Measurements from ENCODE around the gene PILRA.
"Not testable (repeated sequence)": the region's sequence is repeated elsewhere in the genome, so short reads cannot be mapped to it uniquely, and the experiment has no call there.

Gene PILRA

DNA sequence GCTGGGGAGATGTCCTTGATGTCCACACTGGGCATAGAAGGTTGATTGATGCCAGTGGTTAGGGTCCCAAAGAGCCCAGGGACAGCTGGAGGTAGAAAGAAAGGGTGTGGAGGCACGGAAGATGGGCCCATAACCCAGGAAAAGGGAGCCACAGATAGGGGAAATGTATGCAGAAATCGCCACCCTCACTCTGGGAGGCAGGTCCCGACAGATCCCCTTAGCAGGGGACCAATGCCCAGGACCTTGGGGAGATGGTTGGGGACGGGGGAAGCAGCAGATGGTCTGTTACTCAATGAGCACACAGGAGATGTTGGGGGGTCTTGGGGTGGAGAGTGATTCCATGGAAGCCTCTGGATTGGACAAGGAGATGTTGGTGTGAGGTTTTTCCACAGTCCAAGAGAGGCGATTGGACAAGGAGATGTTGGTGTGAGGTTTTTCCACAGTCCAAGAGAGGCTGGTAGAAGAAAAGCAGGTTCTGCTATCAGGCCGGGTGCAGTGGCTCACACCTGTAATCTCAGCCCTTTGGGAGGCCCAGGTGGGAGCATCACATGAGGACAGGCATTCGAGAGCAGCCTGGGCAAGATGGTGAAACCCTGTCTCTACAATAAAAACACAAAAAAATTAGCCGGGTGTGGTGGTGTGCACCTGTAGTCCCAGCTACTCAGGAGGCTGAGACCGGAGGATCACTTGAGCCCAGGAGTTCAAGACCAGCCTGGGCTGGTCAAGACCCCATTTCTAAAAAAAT lies 70.0 kb downstream of the PILRA start:
- peak overlapping the region in 4 of 21 experiments; percentile 2 to 56 (median 34) for H3K27ac ChIP-seq
- no peak overlapping the region for H3K4me3 ChIP-seq

DNA sequence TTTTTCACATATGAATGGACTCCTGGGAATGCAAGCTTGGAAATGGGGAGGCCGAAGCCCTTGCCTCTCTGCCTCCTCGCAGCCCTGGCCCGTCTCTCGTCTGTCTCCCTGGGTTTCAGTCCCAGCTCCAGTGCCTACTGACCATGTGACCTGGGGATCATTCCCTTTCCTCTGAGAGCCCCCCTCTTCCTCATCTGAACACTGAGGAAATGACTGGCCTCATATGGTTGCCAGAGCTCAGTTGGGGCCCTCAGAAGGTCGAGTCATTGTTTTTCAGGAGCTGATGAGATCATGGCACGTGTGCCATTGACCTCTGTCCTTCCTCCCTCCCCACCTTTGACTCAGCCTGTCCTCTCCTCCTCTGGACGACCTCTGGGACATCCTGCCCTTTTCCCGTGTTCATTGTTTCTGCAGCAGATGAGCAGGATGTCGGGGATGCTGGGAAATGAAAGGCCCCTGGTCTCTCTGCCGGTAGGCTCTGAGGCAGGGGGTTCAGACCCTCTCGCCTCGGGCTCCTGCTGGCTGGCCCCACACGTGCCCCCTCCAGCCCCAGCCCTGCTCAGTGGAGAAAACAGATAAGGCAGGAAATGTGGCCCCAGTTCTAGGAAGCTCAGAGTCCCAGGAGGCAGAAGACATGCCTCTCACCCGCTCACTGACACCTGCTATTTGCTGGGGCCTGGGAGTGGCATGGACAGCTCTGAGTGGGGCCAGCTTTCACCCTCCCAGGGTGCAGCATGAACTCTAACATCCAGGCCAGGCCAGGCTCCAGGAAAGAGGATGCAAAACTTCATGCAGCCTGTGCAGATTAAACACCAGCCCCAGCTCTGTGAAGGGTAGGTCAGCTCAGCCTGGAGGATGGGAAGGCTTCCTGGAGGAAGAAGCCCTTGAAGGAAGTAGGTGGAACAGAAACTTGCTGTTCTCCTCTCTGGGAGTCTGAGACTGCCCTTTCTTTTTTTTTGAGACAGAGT lies 71.3 kb downstream of the PILRA start:
- peak overlapping the region in 11 of 21 experiments; percentile 5 to 62 (median 44) for H3K27ac ChIP-seq

DNA sequence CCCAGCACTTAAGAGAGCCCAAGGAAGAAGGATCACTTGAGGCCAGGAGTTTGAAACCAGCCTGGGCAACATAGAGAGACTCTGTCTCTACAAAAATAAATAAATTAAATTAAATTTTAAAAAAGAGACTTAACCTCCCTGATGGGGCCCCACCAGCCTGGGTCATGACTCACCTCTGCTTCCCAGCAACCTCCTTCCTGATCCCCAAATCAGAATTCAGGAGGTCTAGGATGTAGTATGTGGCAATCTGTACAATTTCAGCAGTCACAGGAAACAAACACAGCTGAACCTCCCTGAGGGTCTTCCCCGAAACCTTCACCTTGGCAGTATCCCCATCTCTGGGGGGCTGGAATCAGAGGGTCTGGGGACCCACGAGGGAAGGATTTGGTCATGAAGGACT lies 72.8 kb downstream of the PILRA start:
- Histone ChIP-seq H3K27ac (peak overlapping the region in 2 of 21 experiments; percentile 11 to 24), H3K4me3 (no peak overlapping the region)

More for the DNA sequence above, 71.3 kb downstream of the PILRA start:
- no peak overlapping the region for H3K4me3 ChIP-seq

DNA sequence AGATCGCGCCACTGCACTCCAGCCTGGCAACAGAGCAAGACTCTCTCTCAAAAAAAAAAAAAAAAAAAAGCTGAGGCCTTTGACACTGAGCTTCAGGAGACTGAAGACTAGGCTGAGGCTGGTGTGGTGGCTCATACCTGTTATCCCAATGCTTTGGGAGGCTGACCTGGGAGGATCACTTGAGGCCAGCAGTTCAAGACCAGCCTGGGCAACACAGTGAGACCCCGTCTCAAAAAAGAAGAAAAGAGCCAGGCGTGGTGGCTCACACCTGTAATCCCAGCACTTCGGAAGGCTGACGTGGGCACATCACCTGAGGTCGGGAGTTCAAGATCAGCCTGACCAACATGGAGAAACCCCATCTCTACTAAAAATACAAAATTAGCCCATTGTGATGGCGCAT lies 74.1 kb downstream of the PILRA start:
- not testable (repeated sequence) for H3K4me3 ChIP-seq, H3K27ac ChIP-seq

DNA sequence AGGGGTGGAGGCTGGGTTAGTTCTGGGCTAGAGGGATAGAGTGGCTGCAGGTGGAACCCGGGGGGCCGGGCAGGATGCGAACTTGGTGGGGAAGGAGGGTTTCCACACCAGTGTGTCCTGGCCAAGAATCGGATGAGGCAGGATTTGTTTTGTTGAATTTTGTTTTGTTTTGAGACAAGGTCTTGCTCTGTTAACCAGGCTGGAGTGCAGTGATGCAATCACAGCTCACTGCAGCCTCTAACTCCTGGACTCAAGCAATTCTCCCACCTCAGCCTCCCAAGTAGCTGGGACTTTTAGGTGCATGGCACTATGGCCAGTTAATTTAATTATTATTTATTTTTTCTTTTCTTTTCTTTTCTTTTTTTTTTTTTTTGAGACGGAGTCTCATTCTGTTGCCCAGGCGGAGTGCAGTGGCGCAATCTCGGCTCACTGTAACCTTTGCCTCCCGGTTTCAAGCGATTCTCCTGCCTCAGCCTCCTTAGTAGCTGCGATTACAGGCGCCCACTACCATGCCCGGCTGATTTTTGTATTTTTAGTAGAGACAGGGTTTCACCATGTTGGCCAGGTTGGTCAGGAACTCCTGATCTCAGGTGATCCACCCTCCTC lies 76.0 kb downstream of the PILRA start:
- Histone ChIP-seq H3K27ac (no peak overlapping the region), H3K4me3 (no peak overlapping the region)
